GM21360 (cell line): Measurements from ENCODE around the gene HERC3.
"Not testable (repeated sequence)": the region's sequence is repeated elsewhere in the genome, so short reads cannot be mapped to it uniquely, and the experiment has no call there.

ENCODE experiments used
- ATAC-seq: cut with Tn5 transposase; IDR thresholded peaks from one replicate; pipeline ENCODE4 v1.9.1; 2021; ENCODE audit warnings: mild to moderate bottlenecking, moderate library complexity; ENCODE audit not compliant: unreplicated experiment

Gene HERC3

GRCh38 chr4:88606832-88607231 lies 14.6 kb downstream of the HERC3 start:
- no peak for ATAC-seq

DNA sequence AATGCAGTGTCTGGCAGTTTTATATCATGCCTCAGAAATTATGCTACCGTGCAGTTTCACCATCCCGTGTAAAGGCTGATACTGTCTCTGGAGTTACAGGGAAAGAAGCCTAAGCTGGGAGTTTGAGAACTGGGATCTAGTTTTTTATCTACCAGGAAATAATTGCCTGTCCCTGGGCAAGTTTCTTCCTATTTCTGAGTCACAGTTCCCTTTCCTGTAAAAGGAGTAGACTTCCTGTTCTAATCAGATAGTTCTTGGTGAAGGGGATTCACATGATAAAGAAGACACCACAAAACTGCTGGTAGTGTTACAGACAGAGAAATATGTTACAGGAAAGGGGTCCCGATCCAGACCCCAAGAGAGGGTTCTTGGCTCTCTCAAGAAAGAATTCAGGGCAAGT lies 17.1 kb downstream of the HERC3 start:
- ATAC-seq, result no peak

GRCh38 chr4:88609794-88610193 lies 17.5 kb downstream of the HERC3 start:
- ATAC-seq, result not testable (repeated sequence)

GRCh38 chr4:88610771-88611170 lies 18.5 kb downstream of the HERC3 start:
- no peak for ATAC-seq

- ATAC-seq, result no peak
These were observed 21.2 kb downstream of the HERC3 start for GRCh38 chr4:88613417-88613875.

DNA sequence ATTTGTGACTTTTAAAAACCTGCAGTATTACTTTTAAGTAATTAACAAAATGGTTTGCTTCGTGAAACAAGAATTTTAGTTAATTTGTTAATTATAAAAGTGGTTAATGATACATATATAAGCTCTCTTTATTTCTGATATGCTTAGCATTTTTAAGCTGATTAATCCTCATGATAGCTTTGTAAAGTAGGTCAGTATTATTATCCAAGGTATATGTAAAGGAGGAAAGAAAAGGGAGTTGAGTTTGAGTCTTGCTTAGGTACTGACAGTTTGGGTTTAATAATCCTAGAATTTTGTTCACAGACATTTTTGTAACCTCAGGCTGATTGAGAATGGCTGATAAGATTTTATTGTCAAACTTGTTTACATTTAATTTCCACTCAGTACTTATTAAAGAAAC lies 21.8 kb downstream of the HERC3 start:
- no peak for ATAC-seq

DNA sequence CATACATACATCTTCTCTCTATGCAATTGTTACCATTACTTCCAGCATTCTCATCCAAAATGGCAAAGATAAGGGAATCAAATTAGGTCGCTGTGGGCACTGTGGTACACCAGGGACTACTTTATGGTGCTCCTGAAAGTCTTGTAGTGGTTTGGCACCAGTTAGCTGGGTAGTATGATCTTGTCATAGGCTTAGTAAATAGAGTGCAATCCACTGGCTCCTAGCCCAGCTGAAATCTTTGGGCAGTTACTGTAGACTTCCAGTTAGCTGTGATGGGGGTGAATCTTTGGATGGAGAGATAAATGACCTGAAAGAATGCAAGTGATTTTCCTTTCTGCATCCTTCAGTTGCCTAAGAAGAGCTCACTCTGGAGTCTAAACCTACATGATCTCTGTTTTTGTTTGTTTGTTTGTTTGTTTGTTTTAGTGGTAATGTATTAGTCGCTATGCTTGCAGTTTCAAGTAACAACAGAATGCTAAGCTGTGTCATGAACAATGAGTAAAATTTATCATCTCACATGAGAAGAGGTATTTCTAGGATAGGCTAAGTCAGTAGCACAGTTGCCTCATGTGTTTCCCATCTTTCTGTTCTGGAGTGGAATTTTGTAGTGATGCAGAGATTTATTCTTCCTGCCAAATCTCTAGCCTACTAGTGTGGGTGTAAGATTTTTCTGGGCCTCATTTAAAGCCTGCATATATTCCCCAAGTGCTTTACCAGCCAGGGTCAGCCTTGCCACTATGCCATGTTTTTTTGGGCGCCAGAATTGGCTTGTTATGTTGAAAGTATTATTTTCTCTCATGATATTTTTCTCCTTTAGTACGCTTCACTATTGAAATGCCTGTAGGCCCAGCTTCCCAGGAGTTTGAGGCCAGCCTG lies 24.2 kb downstream of the HERC3 start:
- ATAC-seq, result no peak

DNA sequence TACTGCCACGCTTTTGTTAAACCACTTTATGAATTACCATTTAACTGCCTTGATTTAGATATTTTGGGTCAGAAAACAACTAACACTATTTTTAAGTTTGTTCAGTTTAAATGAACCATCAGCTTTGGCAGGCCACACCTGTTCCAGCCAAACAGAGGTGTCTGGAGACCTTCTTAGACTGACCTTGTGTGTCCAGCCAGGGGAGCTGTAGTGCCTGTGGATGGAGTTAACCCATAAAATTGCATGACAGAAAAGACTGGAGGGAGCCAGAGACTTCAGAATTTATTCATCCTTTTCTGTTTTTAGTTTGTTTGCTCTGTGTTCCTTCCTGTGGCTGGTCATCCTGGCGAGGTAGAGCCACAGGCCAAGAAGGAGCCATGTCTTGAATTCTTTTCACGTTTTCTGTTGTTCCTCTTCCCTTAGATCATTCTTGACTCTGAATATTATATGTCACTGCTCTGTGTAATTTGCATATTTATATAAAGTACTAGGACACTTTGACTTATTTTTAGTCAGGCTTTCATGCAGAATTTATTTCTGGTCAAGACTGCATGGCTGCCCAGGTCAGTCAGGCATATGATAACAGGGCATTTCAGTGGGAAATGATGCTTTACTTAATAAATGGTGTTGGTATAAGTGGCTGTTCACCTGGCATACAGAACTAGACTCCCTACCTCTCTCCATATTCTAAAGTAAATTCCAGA lies 26.7 kb downstream of the HERC3 start:
- no peak for ATAC-seq

DNA sequence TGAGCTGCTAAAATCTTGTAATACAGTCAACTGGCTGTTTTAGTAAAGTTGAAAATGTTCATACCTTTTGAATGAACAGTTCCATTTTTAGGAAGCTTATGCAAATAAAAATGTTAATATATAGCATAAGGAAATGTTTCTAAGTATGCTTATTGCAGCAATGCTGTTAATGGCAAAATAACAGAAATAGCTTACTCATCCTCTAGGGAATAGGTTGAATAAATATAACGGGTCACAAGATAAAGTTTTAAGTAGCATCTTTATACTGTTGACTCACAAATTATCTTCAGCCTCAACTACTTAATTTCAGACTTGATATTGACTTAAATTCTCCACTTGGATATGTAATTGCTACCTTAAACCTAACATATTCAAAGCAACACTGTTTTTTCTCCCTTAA lies 27.7 kb downstream of the HERC3 start:
- no peak for ATAC-seq

DNA sequence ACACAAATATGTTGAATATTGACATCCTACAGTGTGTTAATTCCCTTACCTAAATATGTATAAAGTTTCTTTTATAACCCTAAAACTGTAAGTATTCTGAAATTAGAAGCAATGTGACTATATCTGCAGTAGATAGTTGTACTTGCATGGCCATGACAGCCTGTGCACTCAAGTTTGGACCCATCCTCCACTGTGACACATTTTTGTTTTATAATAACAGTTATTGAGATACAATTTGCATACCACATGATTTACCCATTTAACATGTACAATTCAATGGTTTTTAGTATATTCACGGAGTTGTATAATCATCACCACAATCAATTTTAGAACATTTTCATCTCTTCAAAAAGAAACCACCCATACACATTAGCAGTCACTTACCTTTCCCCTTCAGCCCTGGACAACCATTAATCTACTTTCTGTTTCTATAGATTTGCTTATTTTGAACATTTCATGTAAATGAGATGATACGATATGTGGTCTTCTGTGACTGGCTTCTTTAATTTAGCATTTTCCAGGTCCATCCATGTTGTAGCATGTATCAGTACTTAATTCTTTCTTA lies 29.6 kb downstream of the HERC3 start:
- no peak for ATAC-seq

DNA sequence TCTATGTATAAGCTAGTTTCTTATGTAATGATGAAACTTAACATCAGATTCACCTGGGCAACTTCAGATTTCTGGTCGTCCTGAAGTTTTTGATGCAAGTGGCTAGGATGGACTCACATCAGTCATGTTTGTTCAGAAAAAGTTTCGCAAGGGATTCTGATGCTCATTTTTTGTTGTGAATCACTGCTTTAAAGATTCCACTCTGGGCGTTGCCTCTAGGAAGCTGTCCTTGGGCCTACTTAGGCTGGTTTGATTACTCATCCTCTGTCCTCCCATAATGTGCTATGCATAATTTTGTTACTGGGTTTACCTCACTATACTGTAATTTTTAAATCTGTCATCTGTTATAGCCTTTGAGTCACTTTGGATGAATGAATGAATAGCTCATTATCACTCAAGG lies 30.8 kb downstream of the HERC3 start:
- no peak for ATAC-seq

- no peak for ATAC-seq
These were observed 36.5 kb downstream of the HERC3 start for GRCh38 chr4:88628746-88629145.

GRCh38 chr4:88629826-88630225 lies 37.5 kb downstream of the HERC3 start:
- ATAC-seq, result no peak

DNA sequence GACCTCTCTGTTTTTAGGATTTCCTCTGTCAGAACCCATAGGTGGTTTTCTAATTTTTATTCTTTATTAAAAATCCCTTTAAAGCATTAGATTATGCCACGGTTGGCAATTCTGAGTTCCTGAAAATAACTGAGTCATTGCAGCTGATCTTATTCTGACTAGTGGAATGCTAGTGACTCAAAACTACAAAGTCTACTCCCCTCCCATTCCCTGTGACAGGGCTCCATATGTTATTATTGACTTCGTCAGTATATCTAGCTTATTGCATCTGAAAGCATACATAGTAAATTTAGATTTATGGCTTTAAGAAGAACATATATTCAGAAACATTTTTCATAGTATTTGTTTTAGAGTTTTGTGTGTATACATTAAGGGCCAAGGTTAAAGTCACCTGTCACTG lies 38.5 kb downstream of the HERC3 start:
- ATAC-seq, result no peak

DNA sequence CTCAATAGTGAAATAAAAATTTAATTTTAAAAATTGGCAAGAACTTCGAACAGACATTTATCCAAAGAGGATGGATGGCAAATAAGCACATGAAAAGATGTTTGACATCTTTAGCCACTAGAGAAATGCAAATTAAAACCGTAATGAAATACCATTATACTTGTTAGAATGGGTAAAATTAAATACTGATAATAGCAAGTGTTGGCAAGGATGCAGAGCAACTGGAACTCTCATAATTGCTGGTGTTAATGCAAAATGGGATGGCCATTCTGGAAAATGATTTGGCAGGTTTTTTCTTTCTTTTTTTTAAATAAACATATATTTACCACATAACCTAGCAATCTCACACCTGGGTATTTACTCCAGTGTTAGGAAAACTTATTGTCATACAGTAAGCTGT lies 51.7 kb downstream of the HERC3 start:
- no peak for ATAC-seq

- ATAC-seq, result no peak
These were observed 53.7 kb downstream of the HERC3 start for GRCh38 chr4:88645994-88646393.

DNA sequence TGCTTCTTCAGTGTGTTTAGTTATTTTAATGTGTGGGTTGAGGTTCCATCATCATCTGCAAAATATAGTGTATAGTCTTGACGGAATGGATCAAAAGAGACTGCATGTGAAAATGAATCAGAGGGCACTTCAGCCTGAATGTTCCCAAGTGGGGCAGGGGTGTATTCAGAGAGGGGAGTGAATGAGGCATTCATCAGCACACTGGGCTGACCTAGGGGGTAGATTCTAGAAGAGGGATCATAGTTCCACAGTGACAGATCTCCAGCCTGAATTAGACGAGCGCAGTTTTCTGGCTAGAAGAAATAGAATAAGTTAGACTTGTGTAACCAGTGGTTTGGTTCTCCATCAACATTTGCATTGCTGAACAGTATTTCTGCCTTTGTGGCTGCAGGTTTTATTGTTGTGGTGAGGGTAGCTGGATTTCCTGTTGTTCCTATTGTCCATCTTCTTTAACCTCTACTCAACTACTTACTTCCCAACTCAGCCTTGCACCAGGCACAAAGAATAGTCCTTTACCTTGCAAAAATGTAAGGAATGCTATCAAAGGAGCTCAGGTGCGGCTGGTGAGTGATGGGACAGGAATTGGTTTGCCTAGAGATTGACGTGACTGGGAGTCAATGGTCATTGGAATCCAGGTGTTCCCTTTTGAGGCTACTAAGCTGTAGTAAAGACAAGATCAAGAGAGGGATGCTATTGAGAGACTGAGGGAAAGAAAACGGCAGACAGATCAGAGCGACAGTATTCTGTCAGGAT lies 54.4 kb downstream of the HERC3 start:
- ATAC-seq, result no peak

DNA sequence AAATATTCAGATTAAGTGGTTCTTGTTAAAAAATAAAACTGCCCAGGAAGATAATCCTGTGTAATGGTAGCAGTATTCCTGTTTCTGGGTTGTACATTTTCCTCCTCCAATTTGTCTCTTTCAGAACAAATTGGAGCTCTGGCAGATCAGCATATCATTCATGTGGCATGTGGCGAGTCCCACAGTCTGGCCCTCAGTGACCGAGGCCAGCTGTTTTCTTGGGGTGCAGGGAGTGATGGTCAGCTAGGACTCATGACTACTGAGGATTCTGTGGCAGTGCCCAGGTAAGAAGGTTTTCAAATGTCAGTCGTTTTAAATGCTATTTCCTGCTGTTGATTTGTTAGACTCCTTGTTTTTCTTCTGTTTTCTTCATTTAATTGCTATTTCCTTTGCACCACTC lies 57.4 kb downstream of the HERC3 start:
- no peak for ATAC-seq

DNA sequence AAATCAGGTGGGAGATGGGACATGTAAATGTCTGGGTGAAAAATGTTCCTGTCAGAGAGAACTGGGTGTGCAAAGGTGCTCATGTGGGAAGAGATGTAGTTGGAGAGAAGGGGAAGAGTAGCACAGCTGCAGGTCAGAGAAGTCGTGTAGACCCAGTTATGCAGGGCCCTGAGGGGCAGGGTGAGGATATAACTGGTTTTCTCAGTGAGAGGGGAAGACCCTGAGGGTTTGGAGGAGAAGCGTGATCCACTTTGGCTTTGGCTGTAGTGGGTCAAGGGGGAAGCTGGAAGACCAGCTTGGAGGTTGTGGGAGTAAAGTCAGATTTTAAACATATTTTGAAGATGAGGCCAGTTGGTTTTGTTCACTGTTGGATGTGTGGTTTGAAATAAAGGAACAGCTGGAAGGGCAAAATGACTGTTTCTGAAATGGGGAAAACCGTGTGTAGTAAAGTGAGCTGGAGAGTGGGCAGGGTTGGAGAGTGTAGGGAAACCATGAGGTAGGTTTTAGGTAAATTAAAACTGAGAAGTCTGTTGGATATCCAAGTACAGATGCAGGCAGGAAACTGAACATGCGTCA lies 61.2 kb downstream of the HERC3 start:
- no peak for ATAC-seq

- no peak for ATAC-seq
These were observed 62.9 kb downstream of the HERC3 start for GRCh38 chr4:88655226-88655625.
